ENCODE data around the gene POU3F3. TPM values are rescaled to one million over a fixed set of nuclear protein-coding genes. Genes with fewer than 3 reads are reported as not detected.

POU3F3 gene
- total RNA-seq, 2 donors from 2014 or later: 0.42 TPM; not detected in 1

DNA sequence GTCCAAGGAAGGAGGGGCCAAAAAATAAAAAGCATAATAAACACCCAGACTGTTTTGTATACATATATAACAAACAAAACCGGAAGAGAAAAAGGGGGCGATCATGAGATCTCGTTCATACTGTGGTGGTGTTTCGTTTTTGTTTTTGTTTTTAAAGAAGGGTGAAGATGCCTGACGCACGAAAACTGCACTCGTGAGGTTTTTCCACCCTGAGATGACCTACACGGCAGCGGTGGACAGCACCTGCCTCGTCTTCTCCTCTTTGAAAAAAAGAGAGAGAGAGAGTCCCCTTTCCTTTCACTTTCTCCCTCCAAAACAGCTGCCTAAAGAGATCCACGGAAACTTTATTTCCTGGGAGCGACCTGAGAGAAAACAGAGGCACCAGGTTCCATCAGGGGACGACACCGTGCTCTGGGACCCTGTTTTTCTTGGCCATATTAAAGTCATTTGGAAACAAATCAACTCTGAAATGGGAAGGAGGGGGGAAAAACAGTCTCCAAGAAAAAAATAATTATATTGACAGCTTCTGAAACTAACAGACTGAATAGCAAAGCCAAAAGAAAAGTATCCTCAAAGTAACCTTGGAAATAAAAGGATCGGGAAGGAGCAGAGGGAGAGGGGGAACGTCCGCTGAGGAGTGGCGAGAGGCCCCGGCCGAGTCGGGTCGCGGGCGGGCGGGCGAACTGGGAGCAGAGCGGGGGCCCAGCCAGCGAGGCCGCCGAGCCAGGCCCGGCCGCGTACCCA, 3.5 kb downstream of the POU3F3 start:
- intact Hi-C loops (cut with DNase I): no loop called here
- TF ChIP-seq, protein P1, sequence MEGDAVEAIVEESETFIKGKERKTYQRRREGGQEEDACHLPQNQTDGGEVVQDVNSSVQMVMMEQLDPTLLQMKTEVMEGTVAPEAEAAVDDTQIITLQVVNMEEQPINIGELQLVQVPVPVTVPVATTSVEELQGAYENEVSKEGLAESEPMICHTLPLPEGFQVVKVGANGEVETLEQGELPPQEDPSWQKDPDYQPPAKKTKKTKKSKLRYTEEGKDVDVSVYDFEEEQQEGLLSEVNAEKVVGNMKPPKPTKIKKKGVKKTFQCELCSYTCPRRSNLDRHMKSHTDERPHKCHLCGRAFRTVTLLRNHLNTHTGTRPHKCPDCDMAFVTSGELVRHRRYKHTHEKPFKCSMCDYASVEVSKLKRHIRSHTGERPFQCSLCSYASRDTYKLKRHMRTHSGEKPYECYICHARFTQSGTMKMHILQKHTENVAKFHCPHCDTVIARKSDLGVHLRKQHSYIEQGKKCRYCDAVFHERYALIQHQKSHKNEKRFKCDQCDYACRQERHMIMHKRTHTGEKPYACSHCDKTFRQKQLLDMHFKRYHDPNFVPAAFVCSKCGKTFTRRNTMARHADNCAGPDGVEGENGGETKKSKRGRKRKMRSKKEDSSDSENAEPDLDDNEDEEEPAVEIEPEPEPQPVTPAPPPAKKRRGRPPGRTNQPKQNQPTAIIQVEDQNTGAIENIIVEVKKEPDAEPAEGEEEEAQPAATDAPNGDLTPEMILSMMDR (IDR thresholded peaks at IDR 0.05): no peak
- no peak for DNase-seq
- Histone ChIP-seq H3K9ac (ENCODE audit: low read depth in 2 of 2, low read length in 2 of 2) (no peak overlapping the region), H3K9me3 (no peaks in the 10 kb centered on the region), H3K27me3 (peaks cover 84% of the 10 kb centered on the region), H3K27ac (no peak overlapping the region), H3K4me3 (no peak overlapping the region), H3K4me1 (peaks cover 13% of the 10 kb centered on the region), H3K36me3 (no peaks in the 10 kb centered on the region)

DNA sequence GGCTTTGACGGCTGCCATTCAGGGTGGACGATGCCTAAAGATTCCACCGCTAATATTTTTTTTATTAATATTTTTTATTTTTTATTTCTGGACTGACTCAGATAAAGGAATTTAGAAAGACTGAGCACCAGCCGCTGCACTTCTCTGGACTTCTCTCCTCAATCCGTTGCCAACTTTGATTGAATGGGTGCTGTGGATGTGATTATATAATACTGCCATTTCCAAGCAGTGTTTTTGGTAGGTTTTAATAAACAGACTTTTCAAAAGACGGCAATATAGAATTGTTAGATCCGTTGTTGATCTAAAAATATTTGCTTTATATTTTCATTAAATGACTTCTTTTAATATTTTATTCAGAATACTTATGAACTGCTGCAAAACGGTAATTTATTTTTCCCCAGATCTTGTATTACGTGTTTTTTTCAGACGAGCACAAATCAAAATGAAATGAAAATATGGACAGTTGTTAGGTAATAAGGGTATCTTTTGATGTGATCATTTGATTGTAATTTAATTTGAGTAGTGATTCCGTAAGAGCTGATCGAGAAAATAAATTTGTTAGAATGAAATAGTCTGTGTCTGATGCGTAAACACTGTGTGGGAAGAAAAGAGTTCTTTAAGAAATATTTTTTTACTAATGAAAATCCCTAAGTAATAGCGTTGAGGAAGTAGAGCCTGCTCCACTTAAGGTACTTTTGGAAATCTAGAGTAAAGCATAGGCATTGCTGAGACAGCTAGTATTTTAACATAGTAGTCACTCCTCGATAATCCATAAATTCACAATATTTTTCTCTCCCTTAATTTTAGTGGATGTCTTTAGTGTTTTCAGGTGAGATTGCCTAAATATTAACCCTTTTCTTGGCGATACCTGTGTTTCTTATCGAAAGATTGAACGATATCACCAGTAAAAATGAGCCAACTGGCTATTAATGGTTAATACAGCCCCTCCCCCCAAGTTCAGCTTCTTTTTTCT, 4.4 kb downstream of the POU3F3 start:
- intact Hi-C loops (cut with DNase I): no loop called here
- H3K4me3 ChIP-seq: no peak overlapping the region
- no peak overlapping the region for H3K27ac ChIP-seq
- H3K9me3 ChIP-seq: no peaks in the 10 kb centered on the region
- H3K4me1 ChIP-seq: peaks cover 11% of the 10 kb centered on the region
- no peaks in the 10 kb centered on the region for H3K36me3 ChIP-seq
- TF ChIP-seq, protein P1 (IDR thresholded peaks at IDR 0.05): no peak
- H3K9ac ChIP-seq (ENCODE audit: low read depth in 2 of 2, low read length in 2 of 2): no peak overlapping the region
- DNase-seq: no peak
- peaks cover 86% of the 10 kb centered on the region for H3K27me3 ChIP-seq

DNA sequence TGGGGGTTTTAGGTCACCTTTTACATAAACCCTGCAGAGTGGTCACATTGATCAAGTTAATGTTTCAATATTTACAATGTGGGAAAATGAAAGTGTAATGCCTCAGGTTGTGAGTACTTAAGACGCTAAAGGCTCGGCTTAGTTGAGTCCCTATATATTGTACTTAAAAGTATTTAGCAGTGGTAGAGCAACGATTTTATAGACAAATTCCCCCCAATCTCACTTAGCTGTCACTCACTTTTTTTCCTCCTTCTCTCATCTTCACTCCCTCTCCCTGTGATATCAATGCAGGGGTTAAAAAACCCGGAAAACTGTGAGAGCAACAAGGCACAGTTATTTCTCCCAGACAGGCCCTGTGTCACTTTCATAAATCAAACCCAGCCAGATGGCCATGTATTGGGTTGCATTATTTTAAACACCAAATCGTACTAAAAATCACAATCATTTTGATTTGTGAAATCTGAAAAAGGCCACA, 5.4 kb downstream of the POU3F3 start:
- TF ChIP-seq, protein P1 (IDR thresholded peaks at IDR 0.05): no peak
- Histone ChIP-seq H3K36me3 (no peaks in the 10 kb centered on the region), H3K27ac (no peak overlapping the region), H3K9ac (ENCODE audit: low read depth in 2 of 2, low read length in 2 of 2) (no peak overlapping the region), H3K27me3 (peaks cover 86% of the 10 kb centered on the region), H3K4me1 (peaks cover 5% of the 10 kb centered on the region), H3K9me3 (no peaks in the 10 kb centered on the region), H3K4me3 (no peak overlapping the region)
- intact Hi-C loops (cut with DNase I): no loop called here
- DNase-seq: no peak

DNA sequence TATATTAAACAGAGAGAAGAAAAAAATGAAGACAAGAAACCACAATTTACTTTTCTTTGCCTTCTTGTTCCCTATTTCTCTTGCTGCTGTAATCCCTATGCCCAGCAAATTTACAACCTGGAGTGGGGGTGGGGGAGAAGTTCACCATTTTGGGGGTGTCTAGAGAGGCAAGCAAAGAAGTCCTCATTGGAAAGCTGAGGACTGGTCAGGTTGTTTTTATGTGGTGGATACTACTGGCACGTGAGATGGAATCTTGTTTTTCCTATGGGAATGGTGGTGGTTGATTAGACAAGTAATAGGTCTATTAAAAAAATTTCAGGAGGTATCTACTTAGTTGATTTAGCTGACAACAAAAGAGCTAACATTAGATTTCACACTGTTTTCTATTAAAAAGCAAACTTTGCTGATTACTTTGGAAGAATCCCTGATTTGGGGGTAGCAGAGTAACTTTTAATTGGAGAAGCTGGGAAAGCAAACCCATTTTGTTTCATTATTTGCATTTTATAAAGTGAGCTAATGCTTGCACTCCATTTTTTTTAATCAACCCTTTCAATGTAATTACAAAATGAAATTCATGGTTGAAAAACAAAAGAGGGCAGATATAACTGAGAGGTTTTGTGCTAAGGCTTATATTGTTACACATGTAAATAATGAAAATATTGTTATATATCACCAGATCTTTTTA, 6.0 kb downstream of the POU3F3 start:
- intact Hi-C loops (cut with DNase I): no loop called here
- peaks cover 5% of the 10 kb centered on the region for H3K4me1 ChIP-seq
- no peak overlapping the region for H3K4me3 ChIP-seq
- no peak for DNase-seq
- H3K27me3 ChIP-seq: peaks cover 86% of the 10 kb centered on the region
- no peaks in the 10 kb centered on the region for H3K36me3 ChIP-seq
- TF ChIP-seq, protein P1 (IDR thresholded peaks at IDR 0.05): no peak
- H3K9ac ChIP-seq (ENCODE audit: low read depth in 2 of 2, low read length in 2 of 2): no peak overlapping the region
- no peaks in the 10 kb centered on the region for H3K9me3 ChIP-seq
- H3K27ac ChIP-seq: no peak overlapping the region

DNA sequence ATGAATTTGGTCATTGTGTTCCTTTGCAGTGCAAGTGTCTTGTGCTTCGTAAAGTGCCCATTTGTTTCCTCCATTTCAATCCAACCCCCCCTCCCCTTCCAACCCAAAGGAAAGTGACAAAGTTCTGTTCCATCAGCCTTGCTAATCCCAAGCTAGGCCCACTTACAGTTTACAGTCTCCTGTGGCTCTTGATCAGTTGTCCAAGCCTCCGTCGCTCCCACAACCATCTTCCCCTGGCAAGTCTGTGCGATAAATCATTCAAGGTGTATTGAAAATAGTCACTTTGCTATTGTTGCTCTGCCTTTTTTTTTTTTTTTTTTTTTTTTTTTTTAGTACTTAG, 6.5 kb downstream of the POU3F3 start:
- no peak overlapping the region for H3K4me3 ChIP-seq
- peaks cover 5% of the 10 kb centered on the region for H3K4me1 ChIP-seq
- no peaks in the 10 kb centered on the region for H3K9me3 ChIP-seq
- H3K27me3 ChIP-seq: peaks cover 89% of the 10 kb centered on the region
- H3K9ac ChIP-seq (ENCODE audit: low read depth in 2 of 2, low read length in 2 of 2): no peak overlapping the region
- H3K36me3 ChIP-seq: no peaks in the 10 kb centered on the region
- intact Hi-C loops (cut with DNase I): no loop called here
- TF ChIP-seq, protein P1 (IDR thresholded peaks at IDR 0.05): no peak
- H3K27ac ChIP-seq: no peak overlapping the region
- no peak for DNase-seq
